Measurements from ENCODE around the gene IGF1. TPM values are rescaled to one million over a fixed set of nuclear protein-coding genes. Genes with fewer than 3 reads are reported as not detected.

IGF1 gene
- not detected in 2 replicates for total RNA-seq (2014; rRNA removed; shearing (Covaris generic))

DNA sequence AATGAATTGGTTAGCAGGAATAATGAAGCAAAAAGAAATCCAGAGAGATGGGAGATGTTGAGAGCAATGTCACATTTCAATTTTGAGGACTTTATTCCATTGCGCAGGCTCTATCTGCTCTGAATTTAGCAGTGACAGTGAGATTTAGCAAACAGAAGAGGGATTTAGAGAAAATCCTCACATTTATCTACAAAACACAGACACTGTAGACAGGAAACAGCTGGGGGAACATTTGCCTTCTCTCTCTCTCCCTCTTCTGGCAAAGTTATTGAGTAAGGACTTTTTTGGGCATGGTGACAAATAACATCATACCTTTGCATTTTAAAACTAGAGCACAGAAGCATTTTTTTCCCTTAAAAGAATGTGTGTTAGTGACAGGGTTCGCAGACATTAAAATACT lies at the start of gene IGF1:
TSS of gene IGF1 (minus strand) at position 158 of the 400 bp plus-strand sequence. CDS start 182 bp downstream, outside the sequence.
- DNase-seq (ENCODE audit: low read depth): peak; percentile 8

DNA sequence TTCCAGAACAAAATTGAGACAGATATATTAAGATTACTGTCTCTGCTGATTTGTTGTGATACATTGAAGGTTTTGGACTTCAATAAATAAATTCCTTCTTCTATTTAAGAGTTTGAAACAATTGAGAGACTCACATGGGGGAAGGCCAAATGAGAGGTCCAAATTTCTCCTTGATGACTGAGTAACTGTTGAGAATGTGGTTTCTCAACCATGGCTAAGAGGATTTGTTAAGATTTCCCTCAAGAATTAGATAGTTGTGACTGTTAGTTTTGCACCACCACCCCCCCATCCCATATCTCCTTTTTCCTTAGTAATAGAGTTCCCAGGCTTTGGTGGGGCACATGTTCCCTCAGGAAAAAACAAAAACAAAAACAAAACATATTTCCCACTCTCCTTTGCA lies 47.7 kb upstream of the IGF1 start:
- no peak for DNase-seq (ENCODE audit: low read depth)

DNA sequence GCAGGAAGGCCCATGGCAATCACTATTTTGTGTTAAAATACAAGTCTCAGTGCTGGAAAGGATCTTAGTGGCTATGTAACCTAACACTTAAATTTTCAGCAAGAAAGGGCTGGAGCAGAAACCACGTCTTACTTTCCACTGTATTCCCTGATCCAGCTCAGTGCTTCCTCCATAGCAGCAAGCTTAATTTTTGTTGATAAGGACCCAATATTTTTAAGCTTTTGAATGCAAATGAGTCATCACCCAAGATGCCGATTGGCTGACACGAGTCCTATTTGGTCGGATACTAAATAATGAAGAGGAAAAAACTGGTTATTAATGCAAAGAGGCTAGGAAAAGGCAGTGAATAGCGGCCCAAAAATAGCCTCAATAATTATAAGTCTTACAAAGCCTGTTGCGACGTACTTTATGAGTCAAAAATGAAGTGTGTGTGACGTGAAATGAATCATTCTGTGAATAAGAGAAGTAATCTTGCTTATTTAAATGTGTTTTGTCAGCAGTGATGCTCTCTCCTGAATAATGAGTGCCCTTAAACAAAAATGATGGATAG lies 46.9 kb upstream of the IGF1 start:
- DNase-seq (ENCODE audit: low read depth): peak; percentile 27

DNA sequence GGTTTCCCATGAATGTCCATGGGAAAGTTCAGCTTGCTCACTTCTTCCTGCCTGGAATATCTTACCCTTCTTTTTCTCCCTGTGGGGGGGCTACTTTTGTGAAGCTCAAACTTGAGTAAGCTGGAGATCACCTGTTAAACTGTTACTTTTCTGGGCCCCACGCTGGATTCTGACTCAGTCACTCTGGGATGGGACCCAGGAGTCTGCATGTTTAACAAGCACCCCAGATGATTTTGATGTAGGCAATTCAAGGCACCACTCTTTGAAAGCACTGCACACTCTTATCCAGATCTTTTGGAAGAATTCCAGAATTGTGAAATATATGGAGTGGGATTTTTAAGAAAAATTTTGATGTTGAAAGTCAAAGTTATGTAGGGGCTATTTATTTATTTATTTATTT lies 46.3 kb upstream of the IGF1 start:
- no peak for DNase-seq (ENCODE audit: low read depth)

DNA sequence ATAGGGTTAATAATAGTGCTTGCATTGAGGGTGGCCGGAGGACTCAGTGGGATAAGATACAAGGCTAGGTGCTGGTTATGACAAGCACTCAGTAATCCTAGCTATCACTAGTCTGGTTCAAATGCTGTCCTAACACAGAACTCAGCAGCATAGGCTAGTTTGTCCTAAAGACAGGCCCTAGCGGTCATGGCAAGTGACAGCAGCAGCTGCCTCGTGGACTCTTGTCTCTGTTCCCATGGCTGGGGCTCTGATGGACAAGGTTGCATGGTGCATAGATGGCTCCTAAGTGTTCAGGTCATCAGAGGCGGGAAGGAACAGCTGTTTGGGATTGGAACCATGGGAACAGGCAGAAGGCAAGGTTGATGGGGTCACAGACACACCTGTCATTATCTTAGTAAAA lies 42.4 kb upstream of the IGF1 start:
- DNase-seq (ENCODE audit: low read depth): no peak

DNA sequence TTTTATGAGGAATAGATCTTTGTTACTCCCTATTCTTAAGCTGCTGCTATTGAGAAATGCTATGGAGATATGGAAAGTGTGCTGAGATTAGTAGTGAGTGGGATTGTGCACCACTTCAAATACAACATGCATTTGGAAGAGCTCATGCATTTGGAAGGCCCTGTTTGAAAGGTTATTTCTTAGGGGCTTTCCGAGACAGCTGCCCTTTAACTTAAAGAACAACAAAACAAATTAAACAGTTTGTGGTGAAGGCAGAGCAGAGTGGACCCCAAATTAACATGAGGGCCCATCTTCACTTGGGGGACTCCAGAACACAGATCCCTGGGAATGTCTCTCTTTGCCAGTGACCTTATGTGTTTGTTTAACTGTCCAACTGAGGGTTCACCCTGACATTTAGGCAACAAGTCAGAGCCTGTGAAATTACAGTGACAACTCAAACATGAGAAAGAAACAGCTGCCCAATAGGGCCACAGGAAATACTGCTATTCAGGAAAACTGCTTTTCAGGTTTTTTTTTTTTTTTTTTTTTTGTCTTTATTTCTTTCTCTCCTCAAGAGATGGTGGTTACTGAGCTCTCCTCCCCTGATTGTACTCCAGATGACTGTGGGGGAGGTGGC lies 41.4 kb upstream of the IGF1 start:
- DNase-seq (ENCODE audit: low read depth): no peak

DNA sequence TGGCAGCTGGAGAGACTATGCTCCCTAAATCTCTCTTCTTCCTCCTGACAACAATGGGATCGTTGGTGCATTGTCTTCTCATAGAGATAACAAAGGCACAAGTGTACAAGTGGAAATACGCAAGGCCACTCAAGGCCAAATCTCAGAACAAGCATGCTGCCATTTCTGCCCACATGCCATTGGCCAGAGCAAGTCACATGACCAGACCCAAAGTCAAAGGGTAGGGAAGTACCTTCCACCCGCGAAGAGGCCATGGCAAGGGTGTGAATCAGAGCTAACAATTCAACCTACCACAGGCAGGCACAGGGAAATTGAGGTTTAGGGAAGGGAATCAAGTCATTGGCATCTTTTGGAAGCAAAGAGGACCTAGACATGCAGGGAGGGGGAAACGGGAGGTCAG lies 38.5 kb upstream of the IGF1 start:
- no peak for DNase-seq (ENCODE audit: low read depth)

DNA sequence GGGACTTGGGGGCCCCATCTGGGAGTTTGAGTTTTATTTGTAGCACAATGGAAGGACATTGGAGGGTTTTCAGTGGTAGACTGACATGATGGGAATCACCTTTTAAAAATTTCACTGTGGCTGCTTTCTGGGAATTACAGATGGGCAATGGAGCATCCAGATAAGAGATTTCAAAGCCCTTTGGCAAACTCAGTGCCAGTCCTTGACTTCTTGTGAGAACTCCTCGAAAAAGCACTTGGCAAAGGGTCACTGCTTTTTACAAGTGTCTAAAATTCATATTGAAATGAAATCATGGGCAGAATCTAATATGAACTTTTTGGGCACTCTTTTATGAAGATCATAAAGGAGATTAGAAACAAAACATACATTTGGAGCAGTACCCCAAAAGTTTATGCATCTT lies 34.3 kb upstream of the IGF1 start:
- no peak for DNase-seq (ENCODE audit: low read depth)

DNA sequence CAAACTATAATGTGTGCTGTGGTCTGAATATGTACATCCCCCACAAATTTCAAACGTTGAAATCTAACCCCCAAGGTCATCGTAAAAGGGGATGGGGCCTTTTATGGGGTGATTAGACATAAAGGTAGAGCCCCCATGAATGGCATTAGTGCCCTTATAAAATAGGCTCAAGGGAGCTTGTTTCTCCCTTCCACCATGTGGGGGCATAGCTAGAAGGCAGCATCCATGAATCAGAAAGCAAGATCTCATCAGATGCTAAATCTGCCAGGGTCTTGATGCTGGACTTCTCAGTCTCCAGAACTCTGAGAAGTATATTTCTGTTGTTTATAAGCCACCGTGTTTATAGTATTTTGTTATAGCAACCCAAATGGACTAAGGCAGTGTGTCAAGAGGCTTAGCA lies 33.4 kb upstream of the IGF1 start:
- DNase-seq (ENCODE audit: low read depth): peak; percentile 14

DNA sequence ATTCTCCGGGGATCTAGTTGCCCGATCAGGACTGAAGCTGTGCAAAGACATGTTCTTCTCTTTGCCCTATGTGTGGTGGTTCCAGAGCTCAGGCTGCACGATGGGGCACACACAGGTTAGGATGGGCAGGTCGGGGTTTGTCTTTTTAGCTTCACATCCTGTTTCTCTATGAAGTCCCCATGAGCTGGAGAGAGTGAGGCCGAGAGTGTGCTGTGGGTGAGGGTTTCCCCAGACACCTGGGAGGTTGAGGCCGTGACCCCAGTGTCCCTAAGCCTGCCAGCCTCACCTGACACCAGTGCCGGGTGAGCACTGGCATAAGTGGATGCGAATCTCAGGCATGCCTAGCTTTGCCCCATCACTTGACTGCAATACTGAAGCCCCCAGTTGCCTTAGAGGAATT lies 32.9 kb upstream of the IGF1 start:
- no peak for DNase-seq (ENCODE audit: low read depth)

DNA sequence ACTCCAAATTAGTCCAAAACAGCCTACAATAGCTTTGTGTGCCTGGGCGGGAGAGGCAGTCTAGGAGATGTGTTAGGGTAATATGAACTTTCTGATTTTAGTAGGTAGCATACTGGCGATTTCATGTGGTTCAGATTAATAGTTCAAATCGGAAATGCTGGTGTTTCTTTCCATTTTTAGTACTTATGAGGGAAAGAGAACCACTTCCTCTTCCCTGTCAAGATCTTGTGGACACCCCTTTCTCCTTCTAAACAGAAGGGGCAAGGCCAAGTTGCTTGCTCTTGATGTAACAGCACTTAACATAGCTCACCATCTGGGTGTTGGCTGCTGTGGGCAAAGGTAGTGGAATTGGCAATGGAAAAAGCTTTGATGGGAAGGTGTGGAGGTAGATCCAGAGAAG lies 32.2 kb upstream of the IGF1 start:
- no peak for DNase-seq (ENCODE audit: low read depth)

DNA sequence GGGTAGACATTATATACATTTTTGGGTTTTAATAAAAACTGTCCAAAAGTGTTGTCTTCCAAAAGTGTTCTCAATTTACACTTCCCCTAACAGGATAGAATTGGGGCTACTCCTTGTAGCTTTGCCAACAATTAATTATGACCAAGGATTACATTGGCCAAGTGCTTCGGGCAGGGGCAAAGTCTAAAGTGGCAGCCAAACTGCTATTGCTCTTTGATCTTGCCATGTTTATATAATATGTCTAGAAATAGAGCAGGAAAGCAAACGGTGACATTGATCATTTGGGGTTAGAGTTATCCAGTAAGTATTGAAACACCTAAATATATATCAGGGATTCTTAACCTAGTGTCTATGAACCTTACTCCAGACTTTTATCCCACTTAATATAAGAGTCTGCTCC lies 31.2 kb upstream of the IGF1 start:
- DNase-seq (ENCODE audit: low read depth): no peak

DNA sequence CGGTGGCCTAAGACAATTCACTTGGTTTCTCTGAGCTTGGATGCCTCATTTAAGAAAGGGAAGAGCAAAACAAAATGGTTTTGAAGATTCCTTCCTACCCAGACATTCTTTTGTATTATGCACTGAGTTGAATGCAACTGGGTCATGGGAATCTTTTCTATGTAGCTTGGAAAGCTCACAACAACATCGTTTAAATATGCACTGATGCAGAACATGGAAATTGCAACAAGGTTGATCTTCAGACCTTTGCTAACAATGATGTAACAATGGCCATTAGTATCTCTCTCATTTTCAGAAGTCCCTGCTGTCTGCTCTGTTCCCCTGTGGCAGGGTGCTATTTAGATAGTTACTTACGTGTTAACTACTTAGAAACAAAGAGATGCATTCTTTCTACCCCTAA lies 30.1 kb upstream of the IGF1 start:
- no peak for DNase-seq (ENCODE audit: low read depth)

DNA sequence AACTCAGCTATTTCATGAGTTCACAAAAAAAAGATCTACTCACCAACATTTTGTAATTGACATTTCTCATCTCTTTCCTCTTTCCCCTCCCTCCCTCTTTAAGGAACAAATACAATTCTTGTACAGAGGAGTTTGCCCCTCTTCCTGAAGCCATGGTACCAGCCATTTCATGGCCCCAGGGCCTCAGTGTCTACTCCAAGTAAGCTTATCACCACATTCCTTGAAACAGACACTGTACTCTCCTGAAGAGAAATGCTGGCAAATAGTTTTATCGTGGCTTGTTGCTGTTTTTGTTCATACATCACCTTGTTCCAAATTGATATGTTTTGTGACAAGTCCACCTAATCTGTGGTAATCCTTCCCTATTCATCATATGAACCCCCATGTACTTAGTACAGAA lies 29.7 kb upstream of the IGF1 start:
- no peak for DNase-seq (ENCODE audit: low read depth)

DNA sequence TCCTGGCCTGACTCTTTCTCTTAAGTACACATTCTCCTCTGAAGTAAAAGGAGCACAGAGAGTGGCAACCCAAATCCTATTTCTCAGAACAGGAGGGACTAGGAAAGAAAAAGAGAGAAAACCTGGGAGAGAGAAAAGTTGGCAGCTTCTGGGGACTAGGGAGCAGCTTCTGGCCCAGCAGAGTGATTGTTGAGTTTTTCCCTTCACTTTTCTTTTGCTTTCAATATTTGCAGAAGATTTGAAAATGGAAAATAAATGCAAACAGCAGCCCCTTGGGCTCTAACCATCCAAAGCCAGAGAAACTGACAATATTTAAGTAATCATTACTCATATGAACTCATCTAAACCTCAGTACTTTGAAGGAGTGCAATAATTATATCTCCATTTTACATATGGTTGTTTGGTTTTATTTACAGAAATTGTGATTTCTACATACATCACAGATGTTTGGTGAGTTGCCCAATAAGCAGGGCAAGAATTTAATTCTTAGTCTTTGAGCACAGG lies 28.8 kb upstream of the IGF1 start:
- DNase-seq (ENCODE audit: low read depth): no peak

DNA sequence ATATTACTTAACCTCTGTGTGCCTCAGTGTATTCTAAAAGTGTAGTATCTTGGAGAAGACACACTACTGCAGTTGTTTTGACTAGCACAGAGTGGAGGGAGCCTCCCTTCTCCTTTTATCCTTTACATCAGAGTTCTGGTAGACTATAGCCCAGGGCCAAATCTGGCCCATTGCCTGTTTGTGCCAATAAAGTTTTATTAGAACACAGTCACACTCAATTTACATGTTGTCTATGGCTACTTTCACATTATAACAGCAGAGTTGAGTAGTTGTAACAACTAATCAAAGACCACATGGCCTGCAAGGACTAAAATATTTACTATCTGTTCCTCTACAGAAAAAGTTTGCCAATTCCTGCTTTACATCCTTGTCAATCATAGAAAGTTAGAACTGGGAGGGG lies 27.7 kb upstream of the IGF1 start:
- DNase-seq (ENCODE audit: low read depth): no peak

DNA sequence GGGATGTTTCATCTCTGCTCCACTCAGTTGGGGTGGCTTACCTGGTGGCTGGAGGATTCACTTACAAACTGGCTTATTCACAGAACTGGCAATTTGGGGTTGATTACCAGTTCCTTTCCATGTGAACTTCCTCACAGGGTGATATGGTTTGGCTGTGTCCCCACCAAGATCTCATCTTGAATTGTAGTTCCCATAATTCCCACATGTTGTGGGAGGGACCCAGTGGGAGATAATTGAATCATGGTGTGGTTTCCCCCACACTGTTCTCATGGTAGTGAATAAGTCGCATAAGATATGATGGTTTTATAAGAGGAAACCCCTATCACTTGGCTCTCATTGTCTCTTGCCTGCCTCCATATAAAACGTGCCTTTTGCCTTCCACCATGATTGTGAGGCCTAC lies 26.9 kb upstream of the IGF1 start:
- no peak for DNase-seq (ENCODE audit: low read depth)

DNA sequence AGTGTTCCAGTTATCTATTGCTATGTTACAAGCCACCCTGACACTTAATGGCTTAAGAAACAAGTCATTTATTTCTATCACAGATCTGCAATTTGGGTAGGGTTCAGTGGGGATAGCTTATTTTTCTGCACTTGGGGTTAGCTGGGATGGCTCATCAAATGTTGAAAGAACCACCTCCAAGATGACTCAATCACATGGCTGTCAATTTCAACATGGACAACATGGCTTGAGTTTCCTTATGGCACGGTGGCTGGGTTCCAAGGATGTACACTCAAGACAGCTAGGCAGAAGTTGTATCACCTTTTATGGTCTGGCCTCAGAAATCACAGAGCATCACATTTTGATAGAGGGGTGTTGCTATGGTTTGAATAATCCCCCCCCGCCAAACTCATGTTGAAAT lies 24.5 kb upstream of the IGF1 start:
- no peak for DNase-seq (ENCODE audit: low read depth)

DNA sequence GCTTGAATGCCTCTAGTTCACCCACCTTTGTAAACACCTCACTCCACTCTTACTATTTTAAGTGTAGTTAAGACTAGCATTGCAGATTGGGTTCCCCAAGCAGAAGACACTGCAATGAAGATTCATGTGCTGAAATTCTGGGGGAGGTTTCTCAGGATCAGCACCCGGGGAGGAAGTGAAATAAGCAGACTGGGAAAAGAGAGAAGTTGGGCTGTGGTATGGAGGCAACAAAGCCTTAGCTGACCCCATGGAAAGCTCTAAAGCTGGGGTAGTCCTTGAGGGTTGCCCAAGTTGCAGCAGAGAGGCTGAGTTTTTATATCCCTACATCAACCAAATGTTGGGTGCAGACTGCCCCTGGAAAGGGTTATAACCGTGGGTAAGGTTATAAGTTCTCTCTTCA lies 23.9 kb upstream of the IGF1 start:
- DNase-seq (ENCODE audit: low read depth): no peak

DNA sequence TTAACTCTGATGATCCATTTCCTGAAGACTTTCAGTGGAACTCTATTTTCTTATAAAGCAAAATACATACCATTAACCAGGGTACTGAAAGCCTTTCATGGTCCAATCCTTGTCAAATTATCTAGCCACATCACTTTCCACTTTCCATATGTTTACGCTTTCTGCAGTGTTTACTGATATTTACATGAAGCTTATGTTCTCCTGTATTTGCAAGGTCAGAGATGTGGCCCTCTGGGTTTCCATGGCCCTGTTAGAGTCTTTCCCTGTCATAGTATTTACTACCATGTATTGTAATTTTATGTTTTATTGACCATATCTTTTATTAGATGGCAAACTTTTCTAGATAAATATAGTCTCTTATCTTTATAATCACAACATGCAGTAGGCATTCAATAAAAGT lies 23.5 kb upstream of the IGF1 start:
- no peak for DNase-seq (ENCODE audit: low read depth)

DNA sequence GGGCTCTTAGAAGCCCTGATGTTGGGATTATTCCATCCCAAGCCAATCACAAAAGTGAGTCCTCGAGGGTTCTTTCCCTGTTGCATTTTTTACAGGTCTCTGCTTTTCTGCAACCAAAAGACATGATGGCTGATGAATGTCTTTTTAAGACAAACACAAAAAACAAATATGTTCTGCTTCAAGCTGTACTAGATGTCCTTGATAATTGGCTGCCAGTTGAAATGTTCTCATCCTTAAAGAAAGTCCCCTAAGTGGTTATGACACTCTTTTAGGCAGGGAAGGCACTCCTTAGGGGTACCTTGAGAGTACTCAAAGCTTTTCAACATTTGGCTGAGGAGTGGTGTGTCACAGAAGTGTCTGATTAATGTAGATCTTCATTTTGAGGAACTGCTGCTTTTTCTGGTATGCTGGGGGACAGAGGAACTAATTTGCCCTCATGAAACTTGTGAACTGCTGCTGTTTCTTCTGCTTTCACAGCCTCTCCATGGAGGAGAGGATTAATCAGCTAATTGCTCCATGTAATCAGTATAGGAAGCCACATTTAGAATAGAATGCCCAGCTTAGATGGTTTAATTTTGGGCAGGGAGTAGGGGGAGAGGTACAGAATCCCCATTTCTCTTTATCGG lies 22.8 kb upstream of the IGF1 start:
- DNase-seq (ENCODE audit: low read depth): no peak

DNA sequence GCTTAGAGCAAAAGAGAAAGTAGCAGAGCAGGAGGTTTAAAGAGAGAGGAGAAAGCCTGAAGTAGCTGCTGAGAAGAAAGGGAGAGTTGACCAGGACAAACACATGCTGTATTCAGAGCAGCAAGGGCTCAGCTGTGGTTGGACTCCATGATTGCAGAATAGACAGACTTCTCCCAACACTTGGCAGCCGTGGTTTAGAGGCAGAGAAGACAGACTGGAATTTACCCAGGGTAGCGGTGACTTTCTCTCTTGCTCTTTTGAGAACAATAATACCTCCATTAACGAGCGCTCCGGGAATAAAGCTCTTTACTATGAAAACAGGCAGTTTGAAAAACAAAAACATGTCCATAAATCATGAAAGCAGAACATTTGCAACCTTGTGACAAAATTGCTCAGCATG lies 21.4 kb upstream of the IGF1 start:
- DNase-seq (ENCODE audit: low read depth): no peak

DNA sequence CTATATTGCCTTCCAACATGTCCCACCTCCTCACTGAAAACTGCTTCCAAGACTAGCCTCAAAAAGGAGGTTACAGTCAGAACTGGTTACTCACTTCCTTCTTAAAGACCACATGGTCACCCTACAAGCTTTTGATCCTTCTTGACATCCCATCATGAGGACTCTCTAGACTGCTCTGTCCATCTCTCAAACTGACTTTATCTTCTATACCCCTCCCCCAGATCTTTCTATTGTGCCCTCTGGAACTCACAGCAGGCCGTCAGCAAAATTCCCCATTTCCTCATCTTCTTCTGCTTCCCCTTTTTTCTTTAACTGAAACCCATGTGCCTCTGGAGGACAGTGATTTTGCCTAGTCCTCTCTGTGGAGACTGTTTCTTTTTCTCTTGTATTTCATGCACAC lies 18.1 kb upstream of the IGF1 start:
- DNase-seq (ENCODE audit: low read depth): no peak

DNA sequence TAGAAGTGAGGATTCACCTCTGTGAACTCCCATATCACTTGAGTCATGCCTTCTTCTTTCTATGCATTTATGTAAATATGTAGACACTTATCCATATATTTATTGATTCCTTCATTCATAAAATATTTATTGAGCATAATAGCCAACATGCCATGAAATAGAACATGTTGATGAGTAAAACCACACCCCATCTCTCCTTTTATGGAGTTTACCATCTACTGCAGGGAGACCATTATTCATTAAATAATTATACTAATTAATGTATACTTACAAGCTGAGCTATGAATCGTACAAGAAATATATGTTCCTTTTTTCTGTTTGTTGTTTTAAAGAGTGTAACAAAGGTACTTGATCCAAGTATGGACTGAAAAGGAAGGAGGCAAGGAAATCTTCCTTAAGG lies 17.4 kb upstream of the IGF1 start:
- DNase-seq (ENCODE audit: low read depth): no peak
